ENCODE results near the gene TERT.

DNA sequence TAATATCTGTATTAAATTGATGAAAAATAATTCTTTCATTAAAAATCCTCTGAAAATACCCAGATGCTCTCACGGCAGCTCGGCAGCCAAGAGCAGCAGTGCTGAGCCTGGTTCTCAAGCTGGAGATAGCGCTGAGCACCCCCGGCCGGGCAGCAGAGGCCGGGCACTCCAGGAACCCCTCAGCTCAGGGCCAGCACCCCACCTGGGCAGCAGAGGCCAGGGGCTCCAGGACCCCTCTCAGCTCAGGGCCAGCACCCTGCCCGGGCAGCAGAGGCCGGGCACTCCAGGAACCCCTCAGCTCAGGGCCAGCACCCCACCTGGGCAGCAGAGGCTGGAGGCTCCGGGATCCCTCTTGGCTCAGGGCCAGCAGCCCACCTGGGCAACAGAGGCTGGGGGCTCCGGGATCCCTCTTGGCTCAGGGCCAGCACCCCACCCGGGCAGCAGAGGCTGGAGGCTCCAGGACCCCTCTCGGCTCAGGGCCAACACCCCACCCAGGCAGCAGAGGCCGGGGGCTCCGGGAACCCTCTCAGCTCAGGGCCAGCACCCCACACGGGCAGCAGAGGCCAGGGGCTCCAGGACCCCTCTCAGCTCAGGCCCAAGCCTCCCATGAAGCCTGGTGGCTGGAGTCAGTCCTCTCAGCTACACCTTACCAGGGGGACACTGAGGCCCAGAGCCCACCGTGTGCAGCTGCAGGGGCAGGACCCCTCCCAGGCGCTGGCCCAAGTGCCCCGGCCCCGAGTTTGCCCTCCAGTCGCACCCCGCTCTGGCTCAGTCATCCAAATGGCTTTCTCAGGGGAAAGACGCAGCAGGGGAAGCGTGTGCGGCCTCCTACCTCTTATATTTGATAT is 28.3 kb upstream of the TERT start:
- TF ChIP-seq, protein P1, sequence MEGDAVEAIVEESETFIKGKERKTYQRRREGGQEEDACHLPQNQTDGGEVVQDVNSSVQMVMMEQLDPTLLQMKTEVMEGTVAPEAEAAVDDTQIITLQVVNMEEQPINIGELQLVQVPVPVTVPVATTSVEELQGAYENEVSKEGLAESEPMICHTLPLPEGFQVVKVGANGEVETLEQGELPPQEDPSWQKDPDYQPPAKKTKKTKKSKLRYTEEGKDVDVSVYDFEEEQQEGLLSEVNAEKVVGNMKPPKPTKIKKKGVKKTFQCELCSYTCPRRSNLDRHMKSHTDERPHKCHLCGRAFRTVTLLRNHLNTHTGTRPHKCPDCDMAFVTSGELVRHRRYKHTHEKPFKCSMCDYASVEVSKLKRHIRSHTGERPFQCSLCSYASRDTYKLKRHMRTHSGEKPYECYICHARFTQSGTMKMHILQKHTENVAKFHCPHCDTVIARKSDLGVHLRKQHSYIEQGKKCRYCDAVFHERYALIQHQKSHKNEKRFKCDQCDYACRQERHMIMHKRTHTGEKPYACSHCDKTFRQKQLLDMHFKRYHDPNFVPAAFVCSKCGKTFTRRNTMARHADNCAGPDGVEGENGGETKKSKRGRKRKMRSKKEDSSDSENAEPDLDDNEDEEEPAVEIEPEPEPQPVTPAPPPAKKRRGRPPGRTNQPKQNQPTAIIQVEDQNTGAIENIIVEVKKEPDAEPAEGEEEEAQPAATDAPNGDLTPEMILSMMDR (conservative IDR thresholded peaks at IDR 0.05 in 1 of 2, IDR thresholded peaks at IDR 0.05 in 1 of 2; ENCODE audit: extremely low read depth in 1 of 2, insufficient read depth in 1 of 2, low read depth in 1 of 2, low read length in 2 of 2) = no peak
- TF ChIP-seq EZH2 (IDR thresholded peaks at IDR 0.05; ENCODE audit: borderline replicate concordance, low read length) = no peak

Data from mammary epithelial cell (primary cell).